ENCODE results near the gene XKRX.

The XKRX gene

DNA sequence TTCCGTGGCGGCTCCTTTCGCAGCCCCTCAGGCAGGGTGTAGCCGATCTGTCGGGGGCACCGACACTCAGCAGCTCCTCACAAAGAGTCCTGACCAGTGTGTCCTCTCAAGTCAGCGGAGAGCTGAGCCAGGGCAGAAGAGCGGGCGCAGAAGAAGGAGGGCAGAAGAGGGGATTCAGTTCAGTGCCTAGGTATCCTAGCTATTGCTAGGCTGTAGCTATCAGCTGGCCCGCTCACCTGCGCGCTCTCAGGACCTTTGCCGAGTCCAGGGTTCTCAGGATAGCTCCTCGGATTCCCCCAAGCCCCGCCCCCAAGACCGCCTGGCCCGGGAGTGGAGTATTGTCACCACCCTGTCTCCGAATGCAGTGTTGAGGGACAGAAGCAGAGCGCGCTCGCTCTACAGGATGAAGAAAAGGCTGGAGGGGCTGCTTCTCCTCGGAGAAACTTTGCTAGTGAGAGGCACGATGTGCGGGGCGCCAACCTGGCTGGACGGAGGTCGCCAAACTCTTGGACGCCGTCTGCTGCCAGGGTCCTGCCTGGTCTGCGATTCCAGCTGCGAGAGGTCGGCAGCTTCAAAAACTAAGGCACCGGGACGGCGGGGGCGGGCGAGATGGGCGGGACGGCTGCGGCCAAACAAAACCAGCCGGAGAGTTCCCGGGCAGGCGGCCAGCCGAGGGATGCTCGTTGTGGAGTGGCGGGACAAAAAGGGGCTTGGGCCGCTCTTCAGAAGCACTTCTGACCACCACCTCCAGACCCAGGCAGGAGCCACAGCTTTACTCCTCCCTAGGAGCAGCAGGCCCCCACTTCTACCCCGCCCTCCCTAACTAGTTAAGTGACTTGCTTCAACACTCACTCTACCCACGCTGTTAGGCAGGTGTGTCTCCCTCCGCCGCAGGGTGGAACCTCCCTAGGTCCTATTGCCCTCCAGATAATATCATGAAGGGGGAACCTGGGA lies at the start of gene XKRX:
XKRX (minus strand) TSS at position 258 of the 954 bp plus-strand sequence. CDS start 613 bp downstream, outside the sequence.
- peak; percentile 1 for DNase-seq (ENCODE audit: low spot score)

- DNase-seq (ENCODE audit: low spot score), result no peak
These were observed 47.5 kb upstream of the XKRX start for GRCh38 chrX:100976211-100976610.

DNA sequence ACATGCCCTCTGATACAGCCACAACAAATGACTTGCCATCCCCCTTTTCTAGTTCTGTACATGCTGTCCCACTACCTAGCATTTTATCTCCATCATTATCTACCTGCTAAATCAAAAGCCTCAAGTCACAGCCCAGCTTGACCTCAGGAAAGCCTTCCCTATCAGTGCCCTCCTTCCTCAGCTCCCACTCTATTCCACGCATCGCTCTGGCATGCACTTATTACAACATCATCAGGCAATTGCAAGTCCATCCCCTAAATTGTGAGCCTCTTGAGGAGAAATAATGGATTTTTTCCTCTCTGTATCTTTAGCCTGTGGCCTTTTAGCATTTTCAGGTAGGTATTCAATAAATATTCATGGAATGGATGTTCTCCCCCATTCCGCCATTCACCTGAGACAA lies 46.5 kb upstream of the XKRX start:
- DNase-seq (ENCODE audit: low spot score), result no peak

GRCh38 chrX:100973411-100973810 lies 44.7 kb upstream of the XKRX start:
- no peak for DNase-seq (ENCODE audit: low spot score)

GRCh38 chrX:100969936-100970335 lies 41.2 kb upstream of the XKRX start:
- no peak for DNase-seq (ENCODE audit: low spot score)

GRCh38 chrX:100969408-100969807 lies 40.7 kb upstream of the XKRX start, which contains the start of gene ARL13A:
Gene ARL13A, plus strand, starts transcription at chrX:100969708. Its CDS starts 3,982 bp downstream, at chrX:100973690.
- DNase-seq (ENCODE audit: low spot score), result no peak

GRCh38 chrX:100964362-100964761 lies 35.6 kb upstream of the XKRX start:
- DNase-seq (ENCODE audit: low spot score), result no peak

DNA sequence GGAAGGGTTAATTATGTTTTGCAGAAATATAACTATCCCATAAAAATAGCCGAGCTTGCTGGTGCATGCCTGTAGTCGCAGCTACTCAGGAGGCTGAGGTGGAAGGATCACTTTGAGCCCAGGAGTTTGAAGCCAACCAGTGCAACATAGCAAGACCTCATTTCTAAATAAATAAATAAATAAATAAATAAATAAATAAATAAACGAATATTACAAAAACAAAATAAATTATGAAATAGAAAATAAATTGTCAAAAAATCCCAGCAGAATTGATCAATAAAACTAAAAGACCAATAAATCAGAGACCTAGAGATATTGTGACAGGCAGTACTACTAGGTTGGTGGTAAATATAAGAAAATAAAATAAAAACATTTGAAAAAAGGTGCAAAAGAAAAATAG lies 34.1 kb upstream of the XKRX start:
- DNase-seq (ENCODE audit: low spot score), result no peak

GRCh38 chrX:100948557-100948956 lies 19.8 kb upstream of the XKRX start:
- DNase-seq (ENCODE audit: low spot score), result no peak

DNA sequence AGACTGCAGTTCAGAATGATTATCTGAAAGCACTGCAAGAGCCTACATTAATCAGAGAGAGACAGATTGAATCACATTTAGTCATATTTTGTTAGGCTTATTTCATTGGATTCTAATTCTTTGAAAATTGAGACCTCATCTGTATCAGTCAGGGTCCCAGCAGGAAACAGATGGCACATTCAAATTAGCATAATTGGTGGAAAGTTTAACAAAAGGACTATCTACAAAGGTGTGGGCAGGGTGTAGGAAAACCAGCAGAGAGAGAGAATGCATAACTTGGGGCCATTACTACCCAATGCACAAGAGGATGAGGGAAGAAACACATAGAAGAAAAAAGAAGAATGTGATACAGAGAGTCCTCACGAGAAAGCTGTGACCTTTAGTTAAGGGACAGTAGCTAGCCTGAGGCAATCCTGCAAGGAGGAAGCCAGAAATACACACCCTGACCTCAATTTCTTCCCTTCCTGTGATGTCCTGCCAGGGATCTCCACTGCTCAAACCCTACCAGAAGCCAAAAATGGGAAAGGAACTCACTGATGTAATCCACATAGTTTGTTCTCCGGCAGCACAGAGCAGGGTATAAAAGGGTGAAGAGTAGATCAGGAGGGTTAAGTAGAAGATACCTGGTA lies 17.7 kb upstream of the XKRX start:
- DNase-seq (ENCODE audit: low spot score), result no peak

DNA sequence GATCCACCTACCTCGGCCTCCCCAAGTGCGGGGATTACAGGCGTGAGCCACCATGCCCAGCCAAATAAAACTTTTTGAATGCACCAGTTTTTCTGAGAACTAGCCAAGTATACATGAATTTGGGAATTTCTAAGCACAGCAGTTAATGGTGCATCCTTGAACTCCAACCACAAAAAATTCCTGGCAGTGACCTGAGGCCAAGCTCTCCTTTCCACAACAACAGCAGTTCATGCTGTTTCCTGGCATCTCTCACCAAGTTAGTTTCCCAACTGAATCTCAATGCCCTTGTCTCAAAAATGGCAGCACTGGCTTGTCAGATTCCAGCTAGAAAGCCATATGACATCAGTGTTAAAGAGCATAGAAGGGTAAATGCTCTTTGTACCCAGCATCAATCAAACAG lies 15.9 kb upstream of the XKRX start:
- no peak for DNase-seq (ENCODE audit: low spot score)

DNA sequence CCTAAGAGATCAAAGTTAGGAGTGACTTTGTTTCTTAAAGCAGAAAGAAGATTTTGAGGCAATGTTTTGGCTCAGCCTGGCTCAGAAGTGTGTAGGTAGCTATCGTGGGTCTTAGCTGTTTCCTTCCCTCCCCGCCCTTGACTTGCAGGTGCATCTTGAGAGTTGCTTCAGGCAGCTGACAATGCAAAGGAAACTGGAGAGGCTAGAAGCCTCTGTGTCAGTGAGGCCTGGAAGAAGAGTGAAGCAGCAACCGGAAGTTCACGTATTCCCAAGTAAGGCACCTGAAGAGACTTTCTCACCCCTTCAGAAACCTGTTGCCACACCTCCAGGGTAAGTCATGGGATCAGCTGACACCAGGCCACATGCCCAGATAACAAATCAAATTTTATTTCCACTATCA lies 10.6 kb upstream of the XKRX start:
- DNase-seq (ENCODE audit: low spot score), result no peak

GRCh38 chrX:100935767-100936166 lies 7.0 kb upstream of the XKRX start:
- no peak for DNase-seq (ENCODE audit: low spot score)

- DNase-seq (ENCODE audit: low spot score), result no peak
These were observed 3.2 kb upstream of the XKRX start for GRCh38 chrX:100931925-100932285.

DNA sequence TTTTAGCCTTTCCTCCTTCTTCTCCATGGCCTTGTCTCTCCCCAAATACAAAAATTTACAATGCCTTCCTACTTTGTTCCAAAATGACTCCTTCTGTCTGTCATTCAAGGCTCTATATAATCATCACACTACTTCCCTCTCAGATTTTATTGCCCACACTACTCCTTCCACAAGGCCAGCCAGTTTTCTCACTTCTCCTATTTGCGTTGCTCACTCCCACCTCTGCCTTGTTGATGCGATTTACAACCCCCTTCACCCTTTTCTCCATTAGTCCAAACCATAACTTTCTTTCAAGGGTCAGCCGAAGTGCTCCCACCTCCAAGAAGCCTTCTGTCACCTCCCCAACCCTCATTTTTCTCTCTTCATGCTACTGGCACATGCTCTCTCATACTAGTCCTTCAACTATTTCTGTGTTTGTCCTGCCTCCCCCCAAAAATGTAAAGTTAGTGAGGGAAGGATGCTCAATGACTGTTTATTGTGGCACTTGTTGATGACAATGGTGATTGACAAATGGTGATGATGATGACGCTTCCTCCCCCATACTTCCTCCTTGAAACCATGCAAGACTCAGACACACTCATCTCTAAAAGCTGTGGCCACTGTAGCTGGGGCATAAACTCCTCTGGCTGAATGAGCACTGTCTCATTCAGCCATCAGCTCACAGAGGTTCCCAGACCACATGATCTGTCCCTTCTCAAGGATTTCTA lies 2.7 kb upstream of the XKRX start:
- DNase-seq (ENCODE audit: low spot score), result no peak

DNA sequence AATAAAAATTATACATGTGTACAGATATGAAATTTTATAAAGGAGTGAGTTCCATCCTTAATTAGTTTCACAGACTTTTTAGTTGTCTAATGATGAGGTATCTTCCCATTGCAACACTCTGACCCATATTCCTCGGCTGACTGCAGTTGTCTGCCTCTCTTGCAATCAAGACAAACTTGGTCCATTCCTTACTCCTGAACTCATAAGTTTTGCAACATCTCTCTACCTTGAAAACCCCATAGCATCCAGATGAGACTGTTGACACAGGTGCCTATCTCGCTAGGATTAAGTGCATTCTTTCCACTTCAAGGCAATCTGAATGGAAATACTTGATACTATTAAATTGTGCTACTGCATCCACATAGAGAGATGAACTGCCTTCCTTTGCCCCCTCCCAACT lies 2.3 kb downstream of the XKRX start:
- no peak for DNase-seq (ENCODE audit: low spot score)

GRCh38 chrX:100924375-100924774 lies 4.3 kb downstream of the XKRX start:
- DNase-seq (ENCODE audit: low spot score), result no peak

DNA sequence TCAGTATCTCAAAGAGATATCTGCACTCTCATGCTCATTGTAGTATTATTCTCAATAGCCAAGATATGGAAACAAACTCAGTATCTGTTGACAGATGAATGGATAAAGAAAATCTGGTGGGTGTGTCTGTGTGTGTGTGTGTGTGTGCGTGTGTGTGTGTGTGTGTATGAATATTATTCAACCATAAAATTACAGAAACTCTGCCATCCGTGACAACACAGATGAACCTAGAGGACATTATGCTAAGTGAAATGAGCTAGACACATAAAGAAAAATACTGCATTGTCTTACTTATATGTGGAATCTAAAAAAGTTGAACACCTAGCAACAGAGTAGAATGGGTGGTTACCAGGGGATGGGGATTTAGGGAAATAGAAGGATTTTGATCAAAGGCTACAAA lies 13.2 kb downstream of the XKRX start:
- no peak for DNase-seq (ENCODE audit: low spot score)

DNA sequence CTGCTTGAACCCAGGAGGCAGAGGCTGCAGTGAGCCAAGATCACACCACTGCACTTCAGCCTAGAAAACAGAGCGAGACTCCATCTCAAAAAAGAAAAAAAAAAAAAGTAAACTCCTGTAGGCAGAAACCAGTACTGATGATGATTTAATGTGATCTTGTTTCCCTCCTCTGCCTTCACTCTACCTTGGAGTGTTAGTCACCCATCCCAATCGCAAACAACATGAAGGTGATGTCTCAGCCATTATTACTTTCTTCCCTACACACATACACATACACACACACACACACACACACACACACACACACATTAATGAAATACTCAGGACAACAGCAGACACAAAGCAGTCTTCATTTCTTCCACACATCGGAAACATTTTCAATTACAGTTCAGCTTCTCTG lies 15.6 kb downstream of the XKRX start:
- no peak for DNase-seq (ENCODE audit: low spot score)

DNA sequence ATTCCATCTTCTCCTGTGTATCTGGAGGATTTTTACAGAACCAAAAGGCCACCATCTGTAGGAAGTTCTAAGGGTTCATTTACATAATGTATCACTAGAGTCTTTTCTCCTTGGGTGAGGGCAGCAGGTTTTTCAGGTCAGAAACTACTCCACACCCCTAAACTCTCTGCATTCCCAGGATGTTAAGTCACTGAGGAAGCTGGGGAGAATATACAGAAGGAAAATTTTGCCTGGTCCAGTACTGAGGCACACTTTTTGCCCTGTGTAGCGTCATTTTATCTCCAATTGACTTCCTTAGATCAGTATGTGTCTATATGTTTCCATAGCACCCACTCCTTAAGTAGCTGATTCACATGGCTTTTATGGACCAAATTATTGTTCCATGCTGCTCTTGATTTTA lies 17.0 kb downstream of the XKRX start:
- DNase-seq (ENCODE audit: low spot score), result no peak

DNA sequence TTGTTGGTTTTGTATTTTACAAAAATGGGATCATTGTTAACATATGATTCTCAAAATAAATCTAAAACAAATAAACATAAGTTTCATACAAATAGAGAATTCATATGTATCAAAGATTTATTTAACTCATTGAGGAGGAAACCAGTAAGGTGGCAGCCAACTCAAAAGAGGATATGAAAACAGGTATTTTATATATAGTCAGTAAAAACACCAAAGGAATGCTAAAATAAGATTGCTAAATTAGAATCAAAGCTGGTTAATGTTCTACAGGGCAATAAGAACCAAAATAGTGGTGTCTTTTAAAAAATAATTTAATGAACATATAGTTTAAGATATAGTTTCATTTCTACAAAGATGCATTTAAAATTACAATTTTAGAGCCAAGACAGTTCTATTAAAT lies 23.1 kb downstream of the XKRX start:
- no peak for DNase-seq (ENCODE audit: low spot score)

- DNase-seq (ENCODE audit: low spot score), result no peak
These were observed 24.3 kb downstream of the XKRX start for GRCh38 chrX:100904433-100904832.
